ENCODE measurements around the gene PFKP. TPM values are rescaled to one million over a fixed set of nuclear protein-coding genes. Genes with fewer than 3 reads are reported as not detected.

PFKP gene
- total RNA-seq, 4 donors from 2014 or later: 53.9 to 93.9 (median 66.2) TPM

DNA sequence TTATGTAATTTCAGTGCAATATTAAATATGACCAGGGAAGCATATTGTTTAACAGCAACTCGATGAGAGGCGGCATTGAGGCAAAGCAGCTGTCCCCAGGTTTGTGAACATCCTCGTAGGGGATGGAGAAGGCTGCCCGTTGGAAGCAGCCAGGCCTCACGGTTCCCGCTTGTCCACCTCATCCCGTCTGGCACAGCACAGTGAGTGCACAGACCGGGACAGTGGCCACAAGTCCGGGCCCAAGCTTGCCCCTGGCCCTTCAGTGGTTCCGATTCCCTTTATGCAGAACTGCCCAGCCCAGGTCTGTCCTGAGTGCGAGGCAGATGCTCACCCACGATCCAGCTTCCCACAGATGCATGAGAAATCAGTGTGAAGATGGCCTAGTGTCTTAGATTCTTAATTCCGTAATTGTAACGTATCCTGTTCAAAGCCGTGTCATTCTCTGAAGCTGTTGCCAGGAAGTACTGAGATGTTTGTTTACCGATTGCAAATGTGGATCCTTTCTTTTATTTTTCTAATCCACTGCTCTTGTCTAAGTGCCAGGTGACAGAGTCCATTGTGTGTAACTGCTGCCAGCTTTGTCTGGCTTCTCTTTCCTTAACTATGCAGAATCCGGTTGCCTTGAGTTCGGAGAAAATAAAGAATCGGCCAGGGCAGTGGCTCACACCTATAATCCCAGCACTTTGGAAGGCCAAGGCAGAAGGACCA lies 35.5 kb downstream of the PFKP start:
- DNase-seq: peak; percentile 28

DNA sequence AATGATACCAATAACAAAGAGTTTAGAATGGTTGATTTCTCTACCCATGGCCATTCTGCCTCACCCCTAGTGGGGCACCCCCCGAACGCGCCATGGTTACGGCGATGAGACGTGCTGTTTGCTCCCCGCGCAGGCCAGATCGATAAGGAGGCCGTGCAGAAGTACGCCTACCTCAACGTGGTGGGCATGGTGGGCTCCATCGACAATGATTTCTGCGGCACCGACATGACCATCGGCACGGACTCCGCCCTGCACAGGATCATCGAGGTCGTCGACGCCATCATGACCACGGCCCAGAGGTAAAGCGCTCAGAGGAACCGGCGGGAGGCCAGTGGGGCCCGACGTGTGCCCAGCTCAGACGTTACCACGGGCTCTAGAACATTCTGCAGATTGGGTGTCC lies 36.3 kb downstream of the PFKP start:
- no peaks in the 10 kb centered on the region for H3K36me3 ChIP-seq
- WGBS, 2 donors (ENCODE audit: low coverage in 1 of 2): 92 to 94% methylated on average over 24 to 30 of the region's 30 CpGs
- intact Hi-C loops (cut with DNase I; ENCODE audit: low total_unique reads) (no loop called here), in situ Hi-C loops (cut with MboI; ENCODE audit: low pct_ligation_motif_present in 1 of 4, low pct_unique_long_range_greater_than_20kb in 1 of 4, low sequenced_read_pairs in 3 of 4) (no loop called here)
- no peaks in the 10 kb centered on the region for H3K9me3 ChIP-seq
- no peak for DNase-seq
- H3K4me3 ChIP-seq: no peak overlapping the region
- H3K4me1 ChIP-seq: peaks cover 3 to 11% (median 8%) of the 10 kb centered on the region in 4 donors
- peak overlapping the region; percentile 34 to 70 (median 52) for H3K27ac ChIP-seq
- H3K27me3 ChIP-seq: no peaks in the 10 kb centered on the region
- no peak for TF ChIP-seq CTCF (IDR thresholded peaks at IDR 0.05)
- TF ChIP-seq POLR2AphosphoS5 (IDR thresholded peaks at IDR 0.05): no peak
- no peak for TF ChIP-seq EP300 (IDR thresholded peaks at IDR 0.05; ENCODE audit: low read depth)
- TF ChIP-seq POLR2A (IDR thresholded peaks at IDR 0.05): no peak

More for the DNA sequence above, 35.5 kb downstream of the PFKP start:
- Histone ChIP-seq H3K4me1 (peaks cover 3 to 11% (median 8%) of the 10 kb centered on the region in 4 donors), H3K4me3 (no peak overlapping the region), H3K9me3 (no peaks in the 10 kb centered on the region), H3K36me3 (no peaks in the 10 kb centered on the region), H3K27me3 (no peaks in the 10 kb centered on the region), H3K27ac (peak overlapping the region; percentile 34 to 70 (median 60))
- WGBS, 2 donors (ENCODE audit: low coverage in 1 of 2): 60 to 61% methylated on average over 3 to 19 of the region's 19 CpGs
- intact Hi-C loops (cut with DNase I; ENCODE audit: low total_unique reads) (no loop called here), in situ Hi-C loops (cut with MboI; ENCODE audit: low pct_ligation_motif_present in 1 of 4, low pct_unique_long_range_greater_than_20kb in 1 of 4, low sequenced_read_pairs in 3 of 4) (no loop called here)
- TF ChIP-seq POLR2AphosphoS5 (IDR thresholded peaks at IDR 0.05) (peak in 1 of 3 donors; percentile 35), CTCF (IDR thresholded peaks at IDR 0.05) (no peak)

GRCh38 chr10:3104251-3104918 lies 37.0 kb downstream of the PFKP start:
- DNase-seq: no peak
- Histone ChIP-seq H3K4me1 (peaks cover 3 to 11% (median 8%) of the 10 kb centered on the region in 4 donors), H3K4me3 (no peak overlapping the region), H3K27me3 (no peaks in the 10 kb centered on the region), H3K36me3 (peaks cover 0 to 4% (median 0%) of the 10 kb centered on the region in 4 donors), H3K9me3 (no peaks in the 10 kb centered on the region), H3K27ac (no peak overlapping the region)
- 88 to 89% methylated on average over 12 to 28 of the region's 28 CpGs for WGBS, 2 donors (ENCODE audit: low coverage in 1 of 2)
- intact Hi-C loops (cut with DNase I; ENCODE audit: low total_unique reads): no loop called here
- TF ChIP-seq CTCF (IDR thresholded peaks at IDR 0.05) (no peak), POLR2AphosphoS5 (IDR thresholded peaks at IDR 0.05) (no peak), POLR2A (IDR thresholded peaks at IDR 0.05) (no peak), EP300 (IDR thresholded peaks at IDR 0.05; ENCODE audit: low read depth) (no peak)
- in situ Hi-C loops (cut with MboI; ENCODE audit: low pct_ligation_motif_present in 1 of 4, low pct_unique_long_range_greater_than_20kb in 1 of 4, low sequenced_read_pairs in 3 of 4): no loop called here

DNA sequence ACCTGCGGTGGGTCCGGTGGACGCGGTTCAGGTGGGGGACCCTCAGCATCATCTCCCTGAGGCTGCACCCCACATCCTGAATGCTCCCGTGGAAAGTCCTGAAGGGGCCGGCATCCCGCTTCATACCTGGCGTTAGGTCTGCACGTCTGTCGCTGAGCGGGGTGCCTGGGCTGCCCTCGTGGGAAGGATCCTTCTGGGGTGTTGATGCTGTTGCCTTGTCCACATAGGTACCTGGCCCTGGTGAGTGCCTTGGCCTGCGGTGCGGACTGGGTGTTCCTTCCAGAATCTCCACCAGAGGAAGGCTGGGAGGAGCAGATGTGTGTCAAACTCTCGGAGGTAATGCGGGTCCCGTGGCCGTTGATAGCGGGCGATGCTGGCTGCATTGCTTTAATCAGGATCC lies 37.8 kb downstream of the PFKP start:
- in situ Hi-C loops (cut with MboI; ENCODE audit: low pct_ligation_motif_present in 1 of 4, low pct_unique_long_range_greater_than_20kb in 1 of 4, low sequenced_read_pairs in 3 of 4) (no loop called here), intact Hi-C loops (cut with DNase I; ENCODE audit: low total_unique reads) (no loop called here)
- peaks cover 0 to 4% (median 0%) of the 10 kb centered on the region in 4 donors for H3K36me3 ChIP-seq
- H3K9me3 ChIP-seq: no peaks in the 10 kb centered on the region
- H3K4me1 ChIP-seq: peaks cover 3 to 11% (median 8%) of the 10 kb centered on the region in 4 donors
- no peak overlapping the region for H3K4me3 ChIP-seq
- TF ChIP-seq CTCF (IDR thresholded peaks at IDR 0.05): no peak
- no peak for TF ChIP-seq POLR2AphosphoS5 (IDR thresholded peaks at IDR 0.05)
- TF ChIP-seq POLR2A (IDR thresholded peaks at IDR 0.05): no peak
- no peak for TF ChIP-seq EP300 (IDR thresholded peaks at IDR 0.05; ENCODE audit: low read depth)
- WGBS, 2 donors (ENCODE audit: low coverage in 1 of 2): 91% methylated on average over 20 of the region's 20 CpGs; no CpG with 5 or more reads in 1 of the 2 donors
- no peak overlapping the region for H3K27ac ChIP-seq
- DNase-seq: no peak
- H3K27me3 ChIP-seq: no peaks in the 10 kb centered on the region
